HG02610 (cell line): Measurements from ENCODE around the gene SEC14L5.

Experiments
- ATAC-seq: cut with Tn5 transposase; IDR thresholded peaks from one replicate; pipeline ENCODE4 v1.9.1; 2021; ENCODE audit warnings: mild to moderate bottlenecking, moderate library complexity; ENCODE audit not compliant: unreplicated experiment

SEC14L5 gene

DNA sequence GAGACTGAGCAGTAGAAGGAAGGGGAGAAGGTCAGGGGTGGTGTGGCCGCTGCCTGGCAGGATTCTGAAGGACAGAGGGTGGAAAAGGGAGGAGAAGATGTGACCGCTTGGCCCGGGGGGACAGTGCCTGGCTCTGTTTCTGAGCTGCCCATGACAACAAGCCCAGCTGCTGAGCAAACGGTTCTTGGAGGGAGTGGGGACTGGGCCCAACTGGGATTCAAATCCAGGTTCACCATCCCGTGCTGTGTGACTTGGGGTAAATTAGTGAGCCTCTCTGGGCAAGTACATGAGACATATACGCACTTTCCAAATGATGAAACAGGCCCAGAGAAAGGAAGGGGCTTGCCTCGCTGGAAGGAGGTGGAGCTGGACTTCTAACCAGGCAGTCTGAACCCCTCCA lies 23.3 kb downstream of the SEC14L5 start:
- ATAC-seq = no peak

GRCh38 chr16:4982056-4982867 lies 24.1 kb downstream of the SEC14L5 start:
- ATAC-seq = no peak

DNA sequence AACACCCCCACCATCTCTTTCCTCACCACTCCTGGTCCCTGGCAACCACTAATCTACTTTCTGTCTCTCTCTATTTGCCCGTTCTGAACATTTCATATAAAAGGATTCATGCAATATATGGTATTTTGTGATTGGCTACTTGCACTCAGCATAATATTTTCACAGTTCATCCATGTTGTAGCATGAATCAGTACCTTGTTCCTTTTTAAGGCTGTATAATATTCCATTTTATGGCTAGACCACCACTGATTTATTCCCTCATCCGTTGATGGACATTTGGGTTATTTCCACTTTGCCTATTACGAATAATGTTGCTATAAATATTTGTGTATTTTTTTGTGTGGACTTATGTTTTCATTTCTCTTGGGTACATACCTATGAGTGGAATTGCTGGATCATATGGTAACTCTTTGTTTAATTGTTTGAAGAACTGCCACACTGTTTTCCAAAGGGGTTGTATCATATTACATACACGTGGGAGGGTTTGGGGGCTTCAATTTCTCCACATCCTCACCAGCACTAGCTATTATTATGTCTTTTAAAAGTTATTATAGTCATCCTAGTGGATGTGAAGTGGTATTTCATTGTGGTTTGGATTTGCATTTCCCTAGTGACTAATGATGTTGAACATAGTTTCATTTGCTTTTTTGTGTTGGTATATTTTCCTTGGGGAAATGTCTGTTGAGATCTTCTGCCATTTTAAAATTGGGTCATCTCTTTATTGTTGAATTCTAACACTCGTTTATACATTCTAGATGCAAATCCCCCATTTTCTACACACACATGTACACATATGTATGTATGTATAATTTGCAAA lies 26.3 kb downstream of the SEC14L5 start:
- ATAC-seq = no peak

- no peak for ATAC-seq
These were observed 29.1 kb downstream of the SEC14L5 start for GRCh38 chr16:4987250-4987579.

GRCh38 chr16:4987580-4988374 lies 29.6 kb downstream of the SEC14L5 start:
- no peak for ATAC-seq

GRCh38 chr16:4988647-4989046 lies 30.5 kb downstream of the SEC14L5 start:
- ATAC-seq = no peak

DNA sequence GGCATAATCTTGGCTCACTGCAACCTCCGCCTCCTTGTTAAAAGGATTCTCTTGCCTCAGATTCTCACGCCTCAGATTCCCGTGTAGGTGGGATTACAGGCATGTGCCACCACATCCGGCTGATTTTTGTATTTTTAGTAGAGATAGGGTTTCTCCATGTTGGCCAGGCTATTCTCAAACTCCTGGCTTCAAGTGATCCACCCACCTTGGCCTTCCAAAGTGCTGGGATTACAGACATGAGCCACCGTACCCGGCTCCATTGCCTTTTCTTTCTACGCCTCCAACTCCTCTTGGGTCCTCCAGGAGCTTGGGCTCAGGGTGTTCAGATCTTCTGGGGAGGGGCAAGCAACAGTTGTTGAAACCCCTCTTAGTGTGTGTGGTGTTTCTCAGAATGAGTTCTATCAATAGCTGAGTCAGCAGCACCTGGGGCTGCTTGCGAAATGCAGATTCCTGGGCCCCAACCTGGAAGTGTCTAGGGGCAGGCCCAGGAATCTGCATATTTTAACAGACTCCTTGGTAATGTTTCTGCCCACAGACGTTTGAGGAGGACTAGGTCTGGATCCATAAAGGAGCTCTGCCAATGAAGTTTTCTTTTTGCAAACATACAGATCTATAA lies 31.4 kb downstream of the SEC14L5 start:
- no peak for ATAC-seq

- no peak for ATAC-seq
These were observed 32.3 kb downstream of the SEC14L5 start for GRCh38 chr16:4990415-4990814.

GRCh38 chr16:4991754-4992153 lies 33.6 kb downstream of the SEC14L5 start:
- ATAC-seq = no peak

- ATAC-seq = no peak
These were observed 36.7 kb downstream of the SEC14L5 start for GRCh38 chr16:4994719-4995434.

DNA sequence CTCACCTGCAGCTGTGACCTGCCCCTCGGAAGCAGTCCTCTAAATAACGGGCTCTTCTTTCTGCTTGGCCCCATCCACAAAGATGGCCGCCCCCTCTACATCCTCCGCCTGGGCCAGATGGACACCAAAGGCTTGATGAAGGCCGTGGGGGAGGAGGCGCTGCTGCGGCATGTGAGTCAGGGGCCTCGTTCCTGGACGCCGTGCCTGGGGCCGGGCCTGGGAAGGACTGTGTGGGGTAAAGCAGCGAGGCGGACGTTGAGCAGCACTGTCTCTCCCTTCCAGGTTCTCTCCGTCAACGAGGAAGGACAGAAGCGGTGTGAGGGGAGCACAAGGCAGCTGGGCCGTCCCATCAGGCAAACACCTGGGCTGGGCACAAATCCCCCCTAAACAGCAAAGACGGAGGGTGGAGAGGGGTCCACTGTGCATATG lies 42.5 kb downstream of the SEC14L5 start:
- ATAC-seq = no peak

- no peak for ATAC-seq
These were observed 43.4 kb downstream of the SEC14L5 start for GRCh38 chr16:5001571-5001970.

GRCh38 chr16:5001986-5002385 lies 43.9 kb downstream of the SEC14L5 start:
- ATAC-seq = no peak

GRCh38 chr16:5002699-5003143 lies 44.6 kb downstream of the SEC14L5 start:
- ATAC-seq = no peak

GRCh38 chr16:5003211-5003610 lies 45.1 kb downstream of the SEC14L5 start:
- ATAC-seq = no peak

DNA sequence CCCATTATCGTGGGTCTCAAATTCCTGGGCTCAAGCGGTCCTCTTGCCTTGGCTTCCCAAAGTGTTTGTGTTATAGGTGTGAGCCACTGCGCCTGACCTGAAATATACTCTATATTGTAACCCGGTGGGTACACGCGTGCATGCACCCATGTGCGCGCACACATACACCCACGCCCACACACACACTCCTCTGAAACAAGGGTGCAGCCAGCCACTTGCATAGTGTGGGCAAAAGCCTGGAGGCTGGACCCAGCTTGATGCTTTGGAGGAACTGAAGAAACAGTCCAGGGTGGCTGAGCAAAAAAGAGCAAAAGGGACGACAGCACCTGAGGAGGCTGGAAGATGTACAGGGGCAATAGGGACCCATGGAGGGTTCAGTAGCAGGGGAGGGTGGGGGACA lies 45.7 kb downstream of the SEC14L5 start:
- no peak for ATAC-seq

DNA sequence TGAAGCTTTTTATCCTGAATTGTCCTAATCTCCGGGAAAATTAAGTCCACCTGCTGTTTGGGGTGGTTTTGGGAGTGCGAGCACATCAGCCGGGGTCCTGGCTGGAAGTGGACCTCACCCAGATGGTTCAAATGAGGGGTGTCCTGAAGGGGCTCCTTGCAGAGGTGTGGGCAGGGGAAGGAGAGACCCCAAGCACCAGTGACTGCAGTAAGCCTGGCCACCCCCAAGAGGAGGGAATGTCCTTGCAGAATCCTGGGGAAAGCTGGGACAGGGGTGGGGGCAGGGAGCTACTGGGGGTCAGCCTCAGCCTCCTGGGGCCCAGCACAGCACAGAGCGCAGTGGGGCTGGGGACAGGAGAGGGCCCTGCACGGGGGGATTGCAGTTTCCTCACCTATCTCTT lies 46.2 kb downstream of the SEC14L5 start:
- no peak for ATAC-seq

GRCh38 chr16:5005916-5006315 lies 47.8 kb downstream of the SEC14L5 start:
- no peak for ATAC-seq

DNA sequence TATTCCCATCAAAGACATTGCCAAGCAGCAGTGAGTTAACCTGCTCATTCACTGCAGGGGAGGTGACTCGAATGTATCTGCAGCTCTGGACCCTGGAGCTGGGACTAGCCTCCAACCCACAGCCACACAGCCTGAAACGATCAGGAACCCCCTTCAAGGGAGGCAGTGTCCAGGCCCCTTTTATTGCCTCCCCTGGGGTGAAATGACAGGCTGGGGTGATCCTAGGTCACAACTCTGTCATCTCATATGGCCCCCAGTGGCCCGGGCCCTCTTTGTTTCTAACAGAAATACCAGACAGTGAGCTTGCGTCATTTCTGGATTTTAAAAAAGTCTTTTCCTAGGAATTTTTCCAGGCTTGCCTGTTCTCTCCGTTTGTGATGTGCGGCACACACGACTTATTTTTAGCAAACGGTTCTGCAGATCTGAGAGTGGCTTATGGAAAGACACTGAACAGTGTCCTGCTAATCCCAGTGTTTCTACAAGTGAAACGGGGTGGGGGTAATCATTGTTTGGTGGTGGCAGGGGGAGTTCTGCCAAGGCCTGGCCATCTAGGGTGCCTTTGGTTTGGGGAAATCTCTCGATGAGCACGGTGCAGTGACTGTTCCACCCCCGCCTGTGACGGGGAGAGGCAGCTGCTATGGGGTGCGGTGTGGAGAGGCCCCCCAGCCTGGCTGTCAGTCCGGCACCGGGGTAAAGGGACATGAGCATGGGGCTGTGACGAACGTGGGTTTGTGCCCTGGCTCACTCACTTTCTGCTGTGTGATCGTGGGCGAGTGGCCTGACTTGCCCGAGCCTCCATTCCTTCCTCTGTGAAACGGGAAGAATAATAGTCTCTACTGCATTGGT lies 48.4 kb downstream of the SEC14L5 start:
- no peak for ATAC-seq
